ENCODE results near the gene PORCN.

DNA sequence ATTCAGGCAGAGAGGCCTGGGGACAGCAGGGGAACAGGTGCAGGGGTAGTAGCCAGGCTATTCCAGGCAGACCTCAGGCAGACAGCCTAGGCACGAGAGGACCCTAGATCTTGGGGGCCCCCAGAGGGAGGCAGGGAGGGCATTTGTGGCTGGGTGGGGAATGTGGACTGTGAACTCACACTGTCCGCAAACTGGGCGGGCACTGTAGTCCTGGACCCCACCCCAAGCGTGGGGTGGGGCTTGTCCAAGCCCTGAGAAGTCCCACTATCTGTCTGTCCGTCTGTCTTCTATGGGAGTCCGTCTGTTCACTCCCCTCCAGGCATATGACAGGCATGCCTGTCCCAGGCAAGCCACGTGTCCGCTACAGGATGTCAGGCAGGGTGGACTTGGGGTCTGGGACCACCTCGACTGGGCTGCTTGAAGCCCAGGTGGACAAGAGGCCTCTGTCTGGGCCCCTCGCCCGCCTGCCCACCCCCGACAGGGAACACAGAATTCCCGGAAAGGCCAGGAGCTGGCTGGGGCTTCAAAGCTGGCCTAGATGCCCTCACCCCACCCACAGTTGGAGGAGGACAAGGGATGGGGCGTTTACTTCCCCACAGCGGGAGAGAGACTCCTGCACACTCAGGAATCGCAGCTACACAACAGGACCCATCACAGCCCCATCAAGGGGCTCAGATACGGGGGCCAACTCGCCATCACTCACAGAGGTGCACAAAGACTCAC, 38.5 kb upstream of the PORCN start, which contains the start of gene SLC38A5:
- no peak for TF ChIP-seq EZH2 (IDR thresholded peaks at IDR 0.05; ENCODE audit: borderline replicate concordance, low read length)
- TF ChIP-seq, protein P1, sequence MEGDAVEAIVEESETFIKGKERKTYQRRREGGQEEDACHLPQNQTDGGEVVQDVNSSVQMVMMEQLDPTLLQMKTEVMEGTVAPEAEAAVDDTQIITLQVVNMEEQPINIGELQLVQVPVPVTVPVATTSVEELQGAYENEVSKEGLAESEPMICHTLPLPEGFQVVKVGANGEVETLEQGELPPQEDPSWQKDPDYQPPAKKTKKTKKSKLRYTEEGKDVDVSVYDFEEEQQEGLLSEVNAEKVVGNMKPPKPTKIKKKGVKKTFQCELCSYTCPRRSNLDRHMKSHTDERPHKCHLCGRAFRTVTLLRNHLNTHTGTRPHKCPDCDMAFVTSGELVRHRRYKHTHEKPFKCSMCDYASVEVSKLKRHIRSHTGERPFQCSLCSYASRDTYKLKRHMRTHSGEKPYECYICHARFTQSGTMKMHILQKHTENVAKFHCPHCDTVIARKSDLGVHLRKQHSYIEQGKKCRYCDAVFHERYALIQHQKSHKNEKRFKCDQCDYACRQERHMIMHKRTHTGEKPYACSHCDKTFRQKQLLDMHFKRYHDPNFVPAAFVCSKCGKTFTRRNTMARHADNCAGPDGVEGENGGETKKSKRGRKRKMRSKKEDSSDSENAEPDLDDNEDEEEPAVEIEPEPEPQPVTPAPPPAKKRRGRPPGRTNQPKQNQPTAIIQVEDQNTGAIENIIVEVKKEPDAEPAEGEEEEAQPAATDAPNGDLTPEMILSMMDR (conservative IDR thresholded peaks at IDR 0.05 in 1 of 2, IDR thresholded peaks at IDR 0.05 in 1 of 2; ENCODE audit: extremely low read depth in 1 of 2, insufficient read depth in 1 of 2, low read depth in 1 of 2, low read length in 2 of 2) = no peak

Measured in mammary epithelial cell (primary cell).